NT2/D1 (cell line): ENCODE data around the gene ITGA6.

ENCODE experiments used
- DNase-seq: peaks from one replicate; pipeline ENCODE4 v3.0.0-alpha.2; 2011; ENCODE audit warnings: low read depth, low spot score
- H3K27me3 ChIP-seq: 2 replicates; pipeline ENCODE4 v1.6.0; 2011; ENCODE audit warnings: mild to moderate bottlenecking; ENCODE audit not compliant: insufficient read length, insufficient read depth
- H3K36me3 ChIP-seq: 2 replicates; pipeline ENCODE4 v1.6.1; 2011; ENCODE audit warnings: mild to moderate bottlenecking, low read length, mixed read lengths; ENCODE audit not compliant: insufficient read depth, insufficient read length
- H3K4me1 ChIP-seq: 2 replicates; pipeline ENCODE4 v1.5.1; 2011; ENCODE audit not compliant: insufficient read depth, insufficient read length
- H3K4me3 ChIP-seq: 2 replicates; pipeline ENCODE4 v1.5.1; 2011; ENCODE audit warnings: low read depth; ENCODE audit not compliant: insufficient read length
- H3K9ac ChIP-seq: 2 replicates; pipeline ENCODE4 v1.6.0; 2011; ENCODE audit warnings: low read depth; ENCODE audit not compliant: insufficient read length
- H3K9me3 ChIP-seq: 2 replicates; pipeline ENCODE4 v1.5.1; 2011; ENCODE audit warnings: mild to moderate bottlenecking, low read length; ENCODE audit not compliant: insufficient read depth
- SUZ12 ChIP-seq: IDR thresholded peaks from 2 replicates; pipeline ENCODE4 v1.6.1; 2011; ENCODE audit not compliant: insufficient read length, insufficient read depth; ENCODE audit errors: extremely low read depth
- YY1 ChIP-seq: IDR thresholded peaks from 2 replicates; pipeline ENCODE4 v1.6.1; 2011; ENCODE audit not compliant: insufficient read length, insufficient read depth
- ZNF274 ChIP-seq: IDR thresholded peaks from 2 replicates; pipeline ENCODE4 v1.6.1; 2011; ENCODE audit warnings: mild to moderate bottlenecking, low read depth, low read length

The ITGA6 gene

DNA sequence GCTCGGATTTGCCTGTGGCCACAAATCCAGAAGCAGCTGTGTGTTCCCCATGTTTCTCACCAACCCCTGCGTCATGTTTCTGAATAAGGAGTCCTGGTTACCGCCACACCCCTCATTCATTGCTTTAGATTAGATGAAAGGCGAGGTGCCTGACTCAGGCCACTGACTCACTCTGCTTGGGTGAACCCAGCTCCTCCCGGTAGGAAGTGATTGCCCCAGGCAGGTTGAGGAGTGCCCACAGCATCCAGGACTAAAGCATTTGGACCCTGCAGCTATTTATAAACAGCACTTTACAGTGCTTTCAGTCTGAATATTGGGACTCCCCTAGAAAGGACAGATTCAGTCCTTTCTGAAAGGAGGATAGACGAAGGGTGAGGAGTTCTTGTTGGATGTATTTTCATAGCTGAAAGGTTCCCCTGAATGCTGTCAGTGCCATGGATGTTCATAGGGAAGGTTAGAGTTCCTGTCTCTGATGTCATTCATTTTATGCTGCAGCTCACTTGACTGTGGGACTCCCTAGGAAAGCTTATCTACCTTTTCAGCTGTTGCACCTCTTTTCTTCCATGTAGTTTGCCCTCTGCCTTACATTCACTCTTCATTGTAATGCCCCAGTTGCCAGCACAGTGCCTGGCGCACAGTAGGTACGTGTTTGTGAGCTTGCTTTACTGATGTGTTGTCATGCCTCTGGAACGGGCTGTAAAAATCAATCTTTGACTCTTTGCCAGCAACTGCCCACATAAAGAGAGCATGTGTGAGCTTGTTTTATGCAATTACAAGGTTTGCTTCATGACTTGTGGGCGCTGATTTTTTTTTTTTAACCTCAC is 14.9 kb downstream of the ITGA6 start:
- H3K4me1 ChIP-seq = peaks cover 4% of the 10 kb centered on the region
- H3K36me3 ChIP-seq = peaks cover 4% of the 10 kb centered on the region
- no peaks in the 10 kb centered on the region for H3K27me3 ChIP-seq
- H3K9ac ChIP-seq = no peak overlapping the region
- TF ChIP-seq YY1 (no peak), SUZ12 (no peak), ZNF274 (no peak)
- no peak overlapping the region for H3K4me3 ChIP-seq
- no peak for DNase-seq
- no peaks in the 10 kb centered on the region for H3K9me3 ChIP-seq

DNA sequence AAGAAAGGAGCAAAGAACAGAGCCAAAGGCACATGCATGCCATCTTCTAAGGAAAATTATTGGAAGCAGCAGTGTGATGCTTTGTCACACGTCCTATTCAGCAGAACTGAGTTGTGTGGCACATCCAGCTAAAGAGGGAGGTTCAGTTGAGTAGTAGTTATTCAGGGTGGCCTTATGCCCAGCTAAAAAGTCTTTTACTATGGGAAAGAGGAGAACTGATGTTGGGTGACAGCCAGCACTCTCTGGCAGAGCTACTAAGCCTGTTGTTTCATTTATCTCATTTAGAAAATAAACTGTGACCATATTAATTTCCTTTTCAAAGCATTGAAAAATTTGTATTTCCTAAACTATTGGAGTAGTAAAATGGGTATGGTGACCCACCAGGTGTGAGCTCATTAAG is 18.5 kb downstream of the ITGA6 start:
- Histone ChIP-seq H3K9me3 (peaks cover 7% of the 10 kb centered on the region; the same call in 1 of the 2 replicates), H3K9ac (no peak overlapping the region), H3K4me3 (no peak overlapping the region), H3K4me1 (peaks cover 4% of the 10 kb centered on the region), H3K27me3 (no peaks in the 10 kb centered on the region), H3K36me3 (peaks cover 4% of the 10 kb centered on the region)
- DNase-seq = no peak
- TF ChIP-seq ZNF274 = no peak
- TF ChIP-seq SUZ12 = no peak
- no peak for TF ChIP-seq YY1

DNA sequence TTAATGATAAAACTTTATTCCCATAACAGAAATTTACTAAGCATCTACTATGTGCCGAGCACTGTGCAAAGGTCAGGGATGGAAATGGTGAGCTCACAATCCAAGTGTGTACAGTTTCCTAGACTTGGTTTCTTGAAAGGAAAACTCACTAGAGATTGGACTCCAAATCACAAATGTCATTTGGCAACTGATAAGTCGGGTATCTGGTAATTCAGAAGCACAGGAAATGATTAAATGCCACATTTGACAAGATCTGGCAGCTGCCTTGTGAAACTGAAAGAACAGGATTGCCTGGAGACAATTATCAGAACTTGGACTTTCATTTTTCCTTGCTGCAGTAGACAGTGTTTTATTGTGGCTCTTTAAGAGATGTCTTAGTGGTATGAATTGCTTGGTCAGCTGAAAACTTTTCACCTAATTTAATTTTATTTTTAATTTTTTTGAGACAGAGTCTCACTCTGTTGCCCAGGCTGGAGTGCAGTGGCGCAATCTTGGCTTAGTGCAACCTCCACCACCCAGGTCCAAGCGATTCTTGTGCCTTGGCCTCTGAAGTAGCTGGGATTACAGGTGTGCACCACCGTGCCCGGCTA is 19.2 kb downstream of the ITGA6 start:
- Histone ChIP-seq H3K27me3 (no peaks in the 10 kb centered on the region), H3K4me1 (peaks cover 5% of the 10 kb centered on the region), H3K9ac (no peak overlapping the region), H3K36me3 (peaks cover 4% of the 10 kb centered on the region), H3K9me3 (peaks cover 7% of the 10 kb centered on the region; the same call in 1 of the 2 replicates), H3K4me3 (no peak overlapping the region)
- TF ChIP-seq ZNF274 = no peak
- DNase-seq = no peak

DNA sequence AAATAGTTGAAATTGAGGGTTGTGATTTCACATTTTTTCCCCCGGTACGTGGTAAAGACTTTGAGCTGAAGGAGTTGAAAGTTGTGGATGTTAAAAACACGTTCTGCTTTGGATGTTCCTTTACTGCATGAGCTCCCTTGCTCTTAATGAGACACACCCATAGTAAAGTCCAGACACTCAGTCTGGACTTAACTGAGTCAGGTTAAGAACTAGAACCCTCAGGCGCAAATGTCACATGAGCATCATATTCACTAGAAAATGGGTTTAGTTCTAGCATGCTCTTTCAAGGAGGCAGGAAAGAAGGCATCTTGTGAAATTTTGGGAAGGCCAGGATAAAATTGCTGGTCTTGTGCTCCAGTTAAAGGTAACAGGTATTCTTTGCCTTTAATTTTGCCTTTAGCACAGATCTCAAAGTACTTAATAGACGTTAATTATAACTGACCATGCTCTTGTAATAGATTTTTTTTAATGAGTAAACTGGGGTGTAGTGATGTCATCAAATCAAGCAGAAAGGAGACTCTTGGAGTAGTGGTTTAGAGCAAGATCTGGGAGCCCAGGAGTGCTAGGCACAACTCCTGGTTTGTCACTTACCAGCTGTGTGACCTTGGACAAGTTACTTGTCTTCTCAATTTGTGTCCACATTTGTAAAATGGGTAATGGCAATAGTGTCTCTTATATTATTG is 20.6 kb downstream of the ITGA6 start:
- no peaks in the 10 kb centered on the region for H3K27me3 ChIP-seq
- no peak overlapping the region for H3K4me3 ChIP-seq
- DNase-seq = no peak
- H3K36me3 ChIP-seq = peaks cover 4% of the 10 kb centered on the region
- peaks cover 7% of the 10 kb centered on the region; the same call in 1 of the 2 replicates for H3K9me3 ChIP-seq
- peaks cover 3% of the 10 kb centered on the region for H3K4me1 ChIP-seq
- TF ChIP-seq ZNF274 (no peak), SUZ12 (no peak), YY1 (no peak)
- H3K9ac ChIP-seq = no peak overlapping the region

DNA sequence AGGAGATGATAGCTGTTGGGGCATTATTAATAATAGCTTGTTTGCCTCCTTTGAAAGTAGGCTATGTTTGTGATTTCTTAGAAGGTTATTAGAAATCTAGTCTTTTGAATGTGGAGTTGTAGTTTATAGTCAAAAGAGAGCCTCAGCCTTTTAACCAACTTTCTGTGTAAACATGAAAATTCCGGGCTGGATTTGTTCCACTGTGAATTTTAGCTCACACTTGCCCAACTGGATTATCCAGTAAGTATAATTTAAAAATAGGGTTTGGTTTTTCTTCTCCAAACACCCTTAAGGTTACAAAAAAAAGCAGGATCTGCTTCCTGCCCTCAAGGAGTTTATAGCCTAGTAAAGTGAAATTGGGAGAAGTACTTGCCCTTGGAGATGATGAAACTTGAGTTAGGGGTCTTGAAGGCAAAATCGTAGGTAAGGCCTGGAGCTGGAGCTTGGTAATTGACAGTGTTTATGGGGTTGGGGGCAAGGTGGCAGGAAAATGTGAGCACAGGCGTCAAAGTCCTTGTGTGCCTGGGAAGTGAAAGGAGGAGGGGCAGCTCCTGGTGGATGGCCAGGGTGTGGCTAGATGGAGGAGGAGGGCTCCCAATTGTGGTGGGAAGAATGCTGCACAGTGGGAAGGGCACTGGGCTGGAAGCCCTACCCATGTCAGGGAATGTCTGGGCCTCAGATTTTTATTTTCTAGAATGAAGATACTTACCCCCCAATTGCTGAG is 21.3 kb downstream of the ITGA6 start:
- Histone ChIP-seq H3K36me3 (peaks cover 3% of the 10 kb centered on the region), H3K9me3 (peaks cover 7% of the 10 kb centered on the region; the same call in 1 of the 2 replicates), H3K9ac (no peak overlapping the region), H3K4me3 (no peak overlapping the region), H3K4me1 (peaks cover 3% of the 10 kb centered on the region), H3K27me3 (no peaks in the 10 kb centered on the region)
- TF ChIP-seq SUZ12 (no peak), ZNF274 (no peak), YY1 (no peak)
- no peak for DNase-seq

DNA sequence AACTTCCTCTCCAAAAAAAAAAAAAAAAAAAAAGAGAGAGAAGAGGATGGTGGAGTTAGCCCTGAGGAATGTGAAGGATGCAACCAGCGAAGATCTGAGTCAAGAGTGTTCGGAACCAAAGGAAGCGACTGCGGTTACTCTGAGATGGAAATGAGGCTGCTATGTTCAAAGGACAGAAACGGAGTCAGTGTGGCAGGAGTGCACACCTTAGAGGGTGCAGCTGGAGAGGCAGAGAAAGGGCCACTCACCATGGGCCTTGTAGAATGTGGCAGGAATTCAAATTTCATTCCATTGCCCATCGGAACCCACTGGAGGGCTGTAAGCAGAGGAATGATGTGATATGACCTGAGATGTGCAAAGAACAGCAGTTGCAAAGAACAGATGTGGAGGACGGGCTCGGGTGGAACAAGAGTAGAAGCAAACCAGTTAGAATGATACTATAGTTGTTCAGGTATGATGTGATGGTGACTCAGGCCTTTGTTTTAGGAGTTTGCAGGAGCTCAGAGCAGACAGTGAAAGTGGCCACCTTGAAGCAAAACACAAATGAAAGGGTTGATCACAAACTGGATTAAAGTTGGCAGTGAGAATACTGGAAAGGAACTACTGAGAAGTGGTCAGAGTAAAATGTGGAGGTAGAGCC is 22.6 kb downstream of the ITGA6 start:
- peaks cover 4% of the 10 kb centered on the region for H3K4me1 ChIP-seq
- TF ChIP-seq SUZ12 (no peak), YY1 (no peak), ZNF274 (no peak)
- no peak overlapping the region for H3K9ac ChIP-seq
- H3K4me3 ChIP-seq = no peak overlapping the region
- no peaks in the 10 kb centered on the region for H3K27me3 ChIP-seq
- H3K36me3 ChIP-seq = no peaks in the 10 kb centered on the region
- no peak for DNase-seq
- peaks cover 7% of the 10 kb centered on the region; the same call in 1 of the 2 replicates for H3K9me3 ChIP-seq
